Breast epithelium (tissue), 3 donors: ENCODE measurements around the gene SEBOX.

Experiments
- POLR2A ChIP-seq: fragments of 450-650 bp; IDR thresholded peaks from one replicate; pipeline ENCODE4 v1.6.1; 2016; ENCODE audit warnings: antibody characterized with exemption, mild to moderate bottlenecking, moderate library complexity
- POLR2AphosphoS5 ChIP-seq, 3 donors: sonication (generic); formaldehyde crosslinking; IDR thresholded peaks; one replicate each; pipeline ENCODE4 v1.6.1; 2017; ENCODE audit warnings: antibody characterized with exemption in 3 of 3
- TF ChIP-seq, protein P1 (sequence below), 3 donors: fragments of 450-650 bp; IDR thresholded peaks; one replicate each; pipeline ENCODE4 v1.5.1; 2016 to 2017; ENCODE audit warnings: antibody characterized with exemption in 3 of 3, mild to moderate bottlenecking in 3 of 3, moderate library complexity in 3 of 3

DNA sequence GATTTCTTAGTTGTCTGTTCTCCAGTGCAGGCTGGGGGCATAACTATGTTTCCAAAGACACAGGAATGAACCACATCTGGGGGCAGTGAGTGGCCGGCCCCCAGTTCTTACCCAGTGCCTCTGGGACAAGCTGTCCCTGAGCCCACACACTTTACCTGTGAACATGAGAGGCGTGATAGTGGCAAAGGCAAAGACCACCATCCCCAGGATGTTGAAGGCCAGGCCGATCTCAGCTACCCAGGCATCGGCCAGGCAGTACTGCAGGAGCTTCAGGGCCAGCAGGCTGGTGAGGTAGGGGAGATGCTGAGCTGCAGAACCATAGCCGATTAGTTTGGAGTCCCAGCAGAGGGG is 39.4 kb upstream of the SEBOX start:
- TF ChIP-seq, protein P1, sequence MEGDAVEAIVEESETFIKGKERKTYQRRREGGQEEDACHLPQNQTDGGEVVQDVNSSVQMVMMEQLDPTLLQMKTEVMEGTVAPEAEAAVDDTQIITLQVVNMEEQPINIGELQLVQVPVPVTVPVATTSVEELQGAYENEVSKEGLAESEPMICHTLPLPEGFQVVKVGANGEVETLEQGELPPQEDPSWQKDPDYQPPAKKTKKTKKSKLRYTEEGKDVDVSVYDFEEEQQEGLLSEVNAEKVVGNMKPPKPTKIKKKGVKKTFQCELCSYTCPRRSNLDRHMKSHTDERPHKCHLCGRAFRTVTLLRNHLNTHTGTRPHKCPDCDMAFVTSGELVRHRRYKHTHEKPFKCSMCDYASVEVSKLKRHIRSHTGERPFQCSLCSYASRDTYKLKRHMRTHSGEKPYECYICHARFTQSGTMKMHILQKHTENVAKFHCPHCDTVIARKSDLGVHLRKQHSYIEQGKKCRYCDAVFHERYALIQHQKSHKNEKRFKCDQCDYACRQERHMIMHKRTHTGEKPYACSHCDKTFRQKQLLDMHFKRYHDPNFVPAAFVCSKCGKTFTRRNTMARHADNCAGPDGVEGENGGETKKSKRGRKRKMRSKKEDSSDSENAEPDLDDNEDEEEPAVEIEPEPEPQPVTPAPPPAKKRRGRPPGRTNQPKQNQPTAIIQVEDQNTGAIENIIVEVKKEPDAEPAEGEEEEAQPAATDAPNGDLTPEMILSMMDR (IDR thresholded peaks at IDR 0.05): no peak
- TF ChIP-seq POLR2A: no peak
- no peak for TF ChIP-seq POLR2AphosphoS5 (IDR thresholded peaks at IDR 0.05)
